ENCODE measurements around the gene CHAD.
"Not testable (repeated sequence)": the region's sequence is repeated elsewhere in the genome, so short reads cannot be mapped to it uniquely, and the experiment has no call there.

Gene CHAD

DNA sequence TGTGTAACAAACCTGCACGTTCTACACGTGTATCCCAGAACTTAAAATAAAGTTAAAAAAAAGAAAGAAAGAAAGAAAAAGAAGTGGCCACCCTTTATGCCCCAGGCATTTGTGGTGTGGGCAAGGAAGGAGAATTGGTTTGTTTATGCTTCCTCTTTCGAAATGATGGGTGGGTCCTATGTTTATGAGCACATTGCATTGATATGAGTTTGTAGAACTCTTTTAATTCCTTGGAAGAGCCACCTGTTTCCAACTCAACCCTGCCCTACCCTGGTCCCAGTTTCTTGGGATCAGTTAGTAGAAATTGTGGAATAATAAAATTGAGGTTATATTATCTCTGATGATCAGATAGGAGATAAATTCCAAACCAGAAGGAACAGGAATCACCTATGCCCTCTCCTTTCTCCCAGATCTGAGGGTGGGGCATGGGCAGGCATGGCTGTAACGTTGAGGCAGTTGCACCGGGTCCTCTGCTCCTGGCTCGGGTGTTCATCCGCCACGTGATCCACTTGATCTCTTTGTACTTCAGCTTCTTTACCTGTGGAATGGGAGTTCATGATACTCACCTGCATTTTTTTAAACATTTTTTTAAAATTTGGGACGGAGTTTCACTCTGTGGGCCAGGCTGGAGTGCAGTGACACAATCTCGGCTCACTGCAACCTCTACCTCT lies 15.9 kb downstream of the CHAD start:
- DNase-seq: no peak

DNA sequence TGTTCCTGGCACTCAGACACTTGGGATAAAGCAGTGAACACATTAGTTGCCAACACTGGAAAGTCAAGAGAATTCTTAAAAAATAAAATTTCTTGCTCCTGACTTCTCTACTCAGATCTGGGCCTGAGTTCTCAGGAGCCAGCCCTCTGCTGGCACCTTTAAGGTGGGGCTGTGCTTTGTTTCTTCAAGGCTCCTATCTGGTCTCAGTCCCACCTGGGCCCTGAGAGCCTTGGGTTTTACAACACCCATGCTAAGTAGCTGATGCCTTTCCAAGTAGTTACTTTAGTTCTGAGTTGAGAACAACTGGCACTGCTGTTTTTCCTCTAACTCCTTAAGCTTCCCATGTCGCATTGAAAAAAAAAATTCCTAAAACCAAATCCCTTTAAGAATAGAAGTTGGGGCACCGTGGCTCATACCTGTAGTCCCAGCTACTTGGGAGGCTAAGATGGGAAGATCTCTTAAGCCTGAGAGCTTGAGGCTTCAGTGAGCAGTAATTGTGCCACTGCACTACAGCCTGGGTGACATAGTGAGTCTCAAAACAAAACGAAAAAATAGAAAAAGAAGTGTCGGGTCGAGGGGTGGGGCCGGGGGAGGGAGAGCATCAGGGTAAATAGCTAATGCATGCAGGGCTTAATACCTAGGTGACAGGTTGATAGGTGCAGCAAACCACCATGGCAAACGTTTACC lies 16.6 kb downstream of the CHAD start:
- DNase-seq: no peak

DNA sequence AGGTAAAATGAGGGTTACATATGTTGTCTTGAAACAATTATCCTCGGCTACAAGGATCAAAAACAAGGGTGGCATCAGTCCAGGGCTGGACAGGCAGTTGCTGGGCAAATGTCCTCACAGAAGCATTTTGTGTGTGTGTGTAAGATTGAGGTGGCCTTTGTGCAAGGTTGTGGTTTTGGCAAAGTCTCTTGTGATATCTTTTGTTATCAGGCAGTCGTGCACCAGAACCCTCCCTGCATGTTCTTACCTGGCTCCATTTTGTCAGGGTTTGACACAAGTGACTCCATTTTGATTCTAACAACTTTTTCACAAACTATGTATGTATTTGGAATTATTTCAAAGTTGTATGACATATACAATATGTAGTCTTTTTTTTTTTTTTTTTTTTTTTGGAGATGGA lies 20.0 kb downstream of the CHAD start:
- DNase-seq: no peak

DNA sequence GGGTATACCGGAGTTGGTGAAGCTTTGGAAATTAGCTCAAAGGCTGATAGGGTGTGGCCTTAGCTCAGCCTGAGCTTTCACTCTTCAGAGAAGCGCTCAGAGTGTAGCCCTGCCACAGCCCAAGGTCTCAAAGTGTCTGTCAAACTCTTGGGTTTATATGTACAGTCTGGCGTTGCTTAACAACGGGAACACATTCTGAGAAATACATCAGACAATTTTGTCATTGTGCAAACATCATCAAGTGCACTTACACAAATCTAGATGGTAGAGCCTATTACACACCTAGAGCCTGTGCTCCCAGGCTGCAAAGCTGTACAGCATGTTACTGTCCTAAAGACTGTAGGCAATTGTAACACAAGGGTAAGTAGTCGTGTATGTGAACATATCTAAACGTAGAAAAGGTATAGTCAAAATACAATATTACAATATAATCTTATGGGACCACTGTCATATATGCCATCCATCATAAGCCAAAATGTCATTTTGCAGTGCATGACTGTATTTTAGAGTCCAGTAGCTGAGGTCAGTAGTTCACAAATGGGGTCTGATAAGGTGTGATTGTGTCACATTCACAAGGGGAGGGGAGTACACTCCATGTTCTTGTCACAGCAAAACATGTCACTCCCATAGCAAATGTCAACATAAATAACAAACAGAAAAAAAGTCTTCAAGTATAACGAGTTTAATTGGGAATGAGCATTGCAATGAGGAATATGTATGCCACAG lies 20.6 kb downstream of the CHAD start:
- no peak for DNase-seq

DNA sequence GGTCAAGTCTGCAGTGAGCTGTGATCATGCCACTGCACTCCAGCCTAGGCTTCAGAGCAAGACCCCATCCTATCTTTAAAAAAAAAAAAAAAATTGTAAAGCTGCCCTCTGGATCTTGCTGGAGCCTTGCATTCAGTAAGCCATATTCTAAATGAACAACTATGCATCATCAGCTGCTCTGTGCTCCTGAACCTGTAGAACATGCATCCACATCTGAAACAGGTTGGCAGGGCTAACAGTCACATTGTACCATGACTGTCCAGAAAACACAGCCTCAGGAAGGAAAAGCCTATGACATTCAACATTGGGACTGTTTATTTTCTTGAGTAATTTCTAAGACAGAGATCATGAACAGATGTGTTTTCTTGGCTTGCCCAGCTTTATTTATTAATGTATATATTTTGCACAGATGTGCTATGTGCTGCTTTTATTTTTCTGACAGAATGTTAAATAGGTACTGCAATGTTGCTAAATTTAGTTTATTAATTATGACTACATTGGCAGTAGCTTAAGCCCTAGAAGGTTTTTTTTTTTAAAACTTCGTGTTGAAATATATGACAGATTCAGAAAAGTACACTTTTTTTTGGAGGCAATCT lies 22.9 kb downstream of the CHAD start:
- no peak for DNase-seq

DNA sequence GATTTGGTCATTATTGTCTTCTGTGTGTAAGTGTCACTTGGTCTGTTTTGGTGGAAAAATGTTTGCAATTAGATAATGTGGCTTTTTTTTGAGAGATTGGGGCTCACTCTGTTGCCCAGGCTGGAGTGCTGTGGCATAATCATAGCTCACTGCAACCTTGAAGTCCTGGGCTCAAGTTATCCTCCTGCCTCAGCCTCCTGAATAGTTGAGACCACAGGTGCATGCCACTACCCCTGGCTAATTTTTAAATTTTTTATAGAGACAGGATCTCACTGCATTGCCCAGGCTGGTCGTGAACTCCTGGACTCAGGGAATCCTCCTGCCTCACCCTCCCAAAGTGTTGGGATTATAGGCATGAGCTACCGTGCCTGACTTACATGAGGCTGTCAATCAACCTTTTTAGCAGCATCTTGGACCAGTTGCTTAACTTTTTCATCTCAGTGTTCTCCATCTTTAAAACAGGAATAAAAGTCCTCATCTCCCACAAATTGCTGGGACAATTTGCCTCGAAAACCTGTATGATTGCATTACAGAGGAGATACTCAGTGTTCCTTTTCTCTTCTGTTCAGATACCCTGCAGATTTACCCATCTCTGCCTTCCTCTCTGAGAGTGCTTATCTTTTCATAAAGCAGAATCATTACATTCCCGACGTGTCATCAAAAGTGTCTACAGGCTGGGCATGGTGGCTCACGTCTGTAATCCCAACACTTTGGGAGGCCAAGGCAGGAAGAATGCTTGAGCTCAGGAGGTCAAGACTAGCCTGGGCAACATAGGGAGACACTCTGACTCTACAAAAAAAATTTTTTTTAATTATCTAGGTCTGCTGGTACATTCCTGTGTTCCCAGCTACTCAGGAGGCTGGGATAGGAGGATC lies 23.6 kb downstream of the CHAD start:
- DNase-seq: no peak

DNA sequence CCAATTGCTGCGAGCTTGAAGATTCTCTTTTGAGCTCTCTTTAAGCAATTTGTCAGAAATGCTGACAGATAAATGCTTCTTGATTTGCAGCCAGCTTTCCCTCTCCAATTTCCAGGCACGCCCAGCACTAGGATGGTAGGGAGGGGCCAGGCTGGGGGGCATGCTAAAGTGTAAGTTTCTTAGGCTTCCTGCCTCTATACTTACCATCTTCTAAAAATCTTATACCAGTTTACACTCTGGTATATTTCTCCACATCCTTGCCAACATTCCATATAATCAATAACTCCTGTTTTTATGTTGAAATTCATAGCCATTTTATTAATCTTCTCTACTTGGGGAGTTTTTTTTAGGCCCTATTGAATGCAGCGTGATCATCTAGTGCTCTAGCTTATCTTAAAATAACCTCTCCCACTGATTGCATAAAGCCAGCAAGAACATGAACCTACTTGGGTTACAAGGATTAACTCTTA lies 25.1 kb downstream of the CHAD start:
- no peak for DNase-seq

DNA sequence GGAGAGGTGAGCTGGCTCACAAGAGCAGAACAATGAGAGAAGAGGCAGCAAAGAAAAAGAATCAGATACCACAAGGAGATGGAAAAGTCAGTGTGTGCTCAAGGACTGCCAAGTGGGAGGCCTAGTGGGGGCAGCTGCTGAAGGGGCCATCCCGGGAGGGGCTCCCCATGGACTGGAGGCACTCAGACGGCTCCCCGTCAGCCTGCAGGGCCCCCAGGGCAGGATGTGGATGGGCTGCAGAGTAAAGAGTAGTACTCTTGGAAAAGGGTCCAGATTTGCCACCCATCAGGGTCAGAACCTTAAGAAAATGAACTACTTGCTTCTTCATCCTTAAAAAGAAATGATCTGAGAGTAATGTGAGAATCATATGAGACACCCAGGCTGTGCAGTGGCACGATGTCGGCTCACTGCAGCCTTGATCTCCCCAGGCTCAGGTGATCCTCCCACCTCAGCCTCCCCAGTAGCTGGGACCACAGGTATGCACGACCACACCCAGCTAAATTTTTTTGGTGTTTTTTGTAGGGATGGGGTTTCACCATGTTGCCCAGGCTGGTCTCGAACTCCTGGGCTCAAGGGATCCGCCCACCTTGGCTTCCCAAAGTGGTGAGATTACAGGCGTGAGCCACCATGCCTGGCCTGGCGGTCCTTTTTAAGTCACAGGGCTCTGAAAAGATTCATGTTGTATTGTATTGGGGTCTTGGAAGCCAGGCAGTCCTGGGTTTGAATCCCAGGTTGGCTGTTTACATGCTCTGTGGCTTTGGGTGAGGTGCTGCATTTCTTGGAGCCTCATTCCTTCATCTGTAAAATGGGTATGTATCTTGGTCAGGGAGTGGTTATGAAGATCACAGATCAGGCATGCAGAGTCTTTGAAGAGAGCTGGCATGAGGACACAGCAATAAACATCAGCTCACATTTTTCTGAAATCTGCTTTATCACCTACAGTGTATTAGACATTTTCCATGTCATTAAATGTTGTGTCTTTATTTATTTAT lies 27.5 kb downstream of the CHAD start:
- DNase-seq: no peak

DNA sequence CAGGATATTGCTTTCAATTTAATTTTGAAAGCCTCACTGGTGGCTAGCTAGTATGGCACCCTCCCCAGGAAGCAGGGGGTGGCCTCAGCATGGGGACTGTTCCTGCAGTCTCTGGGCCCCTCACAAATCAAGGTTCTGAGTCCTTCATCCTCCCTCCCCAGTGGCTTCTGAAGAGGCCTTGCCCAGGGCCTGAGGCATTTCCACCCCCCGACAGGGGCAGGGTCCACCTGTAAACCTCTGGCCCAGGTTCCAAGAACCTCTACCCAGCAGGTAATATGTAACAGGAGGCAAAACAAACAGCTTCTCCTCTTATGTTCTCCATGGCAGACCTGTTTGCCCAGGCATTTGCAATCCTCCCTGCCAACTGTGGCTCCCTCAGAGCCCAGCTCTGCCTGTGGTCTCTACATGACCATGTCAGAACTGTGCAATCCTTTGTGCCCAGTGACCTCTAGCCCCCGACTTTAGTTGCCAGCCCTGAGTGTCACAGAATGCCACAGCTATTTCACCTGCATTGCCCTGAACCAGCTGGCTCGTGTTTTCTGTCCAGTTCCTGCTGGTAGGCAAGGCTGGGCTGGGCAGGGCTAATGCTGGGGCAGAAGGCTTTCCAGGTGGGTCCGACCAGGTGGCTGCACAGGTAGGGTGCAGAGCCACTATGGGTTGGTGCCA lies 28.4 kb downstream of the CHAD start:
- no peak for DNase-seq

DNA sequence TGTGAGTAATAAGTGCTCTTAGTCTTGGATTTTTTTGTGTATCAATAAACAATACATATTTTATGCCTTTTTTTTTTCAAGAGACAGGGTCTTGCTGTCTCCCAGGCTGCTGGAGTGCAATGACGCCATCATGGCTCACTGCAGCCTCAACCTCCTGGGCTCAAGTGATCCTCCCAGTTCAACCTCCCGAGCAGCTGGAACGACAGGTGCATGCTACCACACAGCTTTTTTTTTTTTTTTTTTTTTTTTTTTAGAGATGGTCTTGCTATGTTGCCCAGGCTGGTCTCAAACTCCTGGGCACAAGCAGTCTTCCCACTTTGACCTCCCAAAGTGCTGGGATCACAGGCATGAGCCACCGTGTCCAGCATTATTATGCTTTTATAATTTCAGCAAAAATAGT lies 29.7 kb downstream of the CHAD start:
- no peak for DNase-seq

DNA sequence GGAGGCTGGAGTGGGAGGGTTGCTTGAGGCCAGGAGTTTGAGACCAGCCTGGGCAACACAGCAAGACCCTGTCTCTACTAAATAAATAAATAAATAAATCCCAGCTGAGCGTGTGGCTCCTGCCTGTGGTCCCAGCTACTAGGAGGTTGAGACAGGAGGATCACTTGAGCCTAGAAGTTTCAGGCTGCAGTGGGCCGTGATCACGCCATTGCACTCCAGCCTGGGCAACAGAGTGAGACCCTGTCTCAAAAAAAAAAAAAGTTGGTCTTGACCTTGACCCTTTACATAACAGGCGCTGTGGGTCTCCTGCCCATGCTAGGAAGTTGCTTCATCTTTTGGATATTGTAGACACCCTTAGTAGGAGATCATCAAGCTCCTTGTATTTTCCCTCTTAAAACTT lies 31.3 kb downstream of the CHAD start:
- DNase-seq: no peak

DNA sequence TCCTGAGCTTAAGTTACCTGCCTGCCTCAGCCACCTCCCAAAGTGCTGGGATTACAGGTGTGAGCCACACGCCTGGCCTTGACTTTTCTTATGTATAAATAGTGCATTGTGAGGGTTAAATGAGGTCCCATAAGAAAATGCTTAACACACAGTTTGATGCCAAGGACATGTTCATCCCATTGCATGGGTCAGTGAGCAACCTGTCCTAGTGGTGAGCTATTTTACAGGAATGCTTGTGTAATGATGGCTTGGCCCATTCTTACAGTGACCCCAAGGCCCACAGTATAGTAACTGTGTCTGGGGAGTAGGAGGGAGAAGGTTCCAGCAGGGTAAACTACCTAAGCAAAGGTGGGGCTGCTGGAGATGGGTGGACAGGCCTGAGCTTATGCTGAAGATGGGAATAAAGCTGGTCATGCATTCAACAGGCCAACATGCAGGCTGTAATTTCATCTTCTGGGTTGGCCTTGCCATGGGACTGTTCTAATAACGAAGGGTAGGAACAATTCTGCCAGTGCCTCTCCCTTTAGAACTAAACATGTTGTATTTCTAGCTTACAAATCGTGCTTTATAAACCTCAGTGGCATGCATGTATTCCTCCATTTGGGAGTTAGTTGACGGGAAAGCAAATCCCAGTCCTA lies 36.4 kb downstream of the CHAD start:
- DNase-seq: no peak

DNA sequence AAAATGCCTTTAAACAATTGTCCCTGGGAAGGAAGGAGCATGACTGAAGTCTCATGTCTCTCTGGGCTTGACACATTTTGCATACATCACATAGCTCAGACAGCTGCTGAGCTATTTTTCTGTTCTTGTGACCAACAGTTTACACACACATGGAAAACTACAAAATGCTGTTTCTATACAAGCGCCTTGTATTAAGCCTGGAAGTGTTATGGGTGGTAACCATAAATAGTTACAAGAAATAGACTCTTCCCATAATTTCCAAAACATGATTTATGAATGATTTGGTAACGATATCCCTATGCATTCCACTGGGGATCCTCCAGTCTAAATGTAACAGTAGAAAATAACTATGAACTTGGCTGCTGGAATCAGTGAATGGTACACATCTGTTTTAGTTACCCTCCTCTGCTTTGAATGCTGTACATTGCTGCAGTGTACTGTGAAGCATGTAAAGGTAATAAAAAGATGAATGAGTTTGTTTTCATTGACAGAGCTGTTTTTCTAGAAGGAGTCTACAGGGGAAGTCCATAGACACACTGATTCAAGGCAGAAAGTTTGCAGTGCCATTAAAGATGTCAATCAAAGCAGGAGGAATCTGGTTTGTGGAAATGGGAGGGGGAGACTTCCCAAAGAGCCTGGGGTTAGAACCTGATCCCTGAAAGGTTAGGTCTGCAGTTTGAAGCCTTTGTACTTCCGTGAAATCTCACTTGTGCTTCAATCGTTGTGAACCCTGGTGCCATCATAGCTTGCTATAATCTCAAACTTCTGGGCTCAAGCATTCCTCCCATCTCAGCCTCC lies 37.7 kb downstream of the CHAD start:
- DNase-seq: no peak

DNA sequence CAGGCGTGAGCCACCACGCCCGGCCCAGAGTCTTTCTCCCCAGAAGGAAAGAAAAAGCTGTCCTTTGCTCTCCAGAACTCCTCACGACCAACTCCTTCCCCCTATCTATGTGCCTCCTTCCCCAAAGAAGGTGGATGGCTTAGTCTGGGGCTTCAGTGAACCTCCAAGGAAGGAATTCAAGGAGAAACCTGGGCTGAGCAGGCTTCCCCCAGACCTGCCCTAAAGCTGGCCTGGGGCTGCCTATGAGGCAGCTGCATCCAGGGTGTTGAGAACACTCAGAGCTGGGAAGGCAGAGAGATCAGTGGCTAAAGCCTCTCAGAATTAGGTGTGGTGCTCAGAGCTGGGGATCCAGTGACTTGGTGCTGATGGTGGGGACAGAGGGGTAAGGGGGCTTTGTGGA lies 38.9 kb downstream of the CHAD start:
- no peak for DNase-seq

DNA sequence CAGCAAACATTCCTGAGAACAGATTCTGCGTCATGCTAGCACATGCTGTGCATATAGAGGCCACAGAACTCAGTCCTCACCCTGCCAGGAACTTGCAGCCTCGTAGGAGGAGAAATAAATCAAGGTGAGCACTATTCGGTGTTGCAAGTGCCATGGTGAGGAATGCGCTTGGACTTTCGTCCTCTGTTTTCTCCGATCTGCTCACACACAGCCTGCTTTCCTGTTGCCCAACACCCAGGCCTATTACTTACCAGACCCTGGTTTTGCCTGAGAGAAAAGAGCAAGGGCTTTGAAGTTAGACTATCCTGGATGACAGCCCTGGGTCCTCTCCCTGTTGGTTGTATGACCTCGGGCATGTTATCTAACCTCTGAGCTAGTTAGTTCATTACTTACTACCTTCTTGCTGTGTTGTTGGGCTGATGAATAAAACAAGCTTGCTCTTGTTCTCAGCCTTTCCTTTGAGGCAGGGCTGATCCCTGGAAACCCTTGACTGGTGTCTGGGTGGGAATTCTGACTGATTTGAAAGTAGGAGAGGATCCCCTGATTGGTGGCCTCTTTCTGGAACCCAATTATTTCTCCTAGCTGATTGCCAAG lies 39.8 kb downstream of the CHAD start:
- no peak for DNase-seq

DNA sequence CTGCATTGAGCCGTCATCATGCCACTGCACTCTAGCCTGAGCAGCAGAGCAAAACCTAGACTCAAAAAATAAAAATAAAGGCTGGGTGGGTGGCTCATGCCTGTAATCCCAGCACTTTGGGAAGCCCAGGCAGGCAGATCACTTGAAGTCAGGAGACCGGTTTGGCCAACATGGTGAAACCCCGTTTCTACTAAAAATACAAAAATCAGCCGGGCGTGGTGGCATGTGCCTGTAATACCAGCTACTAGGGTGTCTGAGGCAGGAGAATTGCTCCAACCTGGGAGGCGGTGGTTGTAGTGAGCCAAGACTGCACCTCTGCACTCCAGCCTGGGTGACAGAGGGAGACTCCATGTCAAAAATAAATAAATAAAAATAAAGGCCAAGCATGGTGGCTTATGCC lies 40.6 kb downstream of the CHAD start:
- not testable (repeated sequence) for DNase-seq

DNA sequence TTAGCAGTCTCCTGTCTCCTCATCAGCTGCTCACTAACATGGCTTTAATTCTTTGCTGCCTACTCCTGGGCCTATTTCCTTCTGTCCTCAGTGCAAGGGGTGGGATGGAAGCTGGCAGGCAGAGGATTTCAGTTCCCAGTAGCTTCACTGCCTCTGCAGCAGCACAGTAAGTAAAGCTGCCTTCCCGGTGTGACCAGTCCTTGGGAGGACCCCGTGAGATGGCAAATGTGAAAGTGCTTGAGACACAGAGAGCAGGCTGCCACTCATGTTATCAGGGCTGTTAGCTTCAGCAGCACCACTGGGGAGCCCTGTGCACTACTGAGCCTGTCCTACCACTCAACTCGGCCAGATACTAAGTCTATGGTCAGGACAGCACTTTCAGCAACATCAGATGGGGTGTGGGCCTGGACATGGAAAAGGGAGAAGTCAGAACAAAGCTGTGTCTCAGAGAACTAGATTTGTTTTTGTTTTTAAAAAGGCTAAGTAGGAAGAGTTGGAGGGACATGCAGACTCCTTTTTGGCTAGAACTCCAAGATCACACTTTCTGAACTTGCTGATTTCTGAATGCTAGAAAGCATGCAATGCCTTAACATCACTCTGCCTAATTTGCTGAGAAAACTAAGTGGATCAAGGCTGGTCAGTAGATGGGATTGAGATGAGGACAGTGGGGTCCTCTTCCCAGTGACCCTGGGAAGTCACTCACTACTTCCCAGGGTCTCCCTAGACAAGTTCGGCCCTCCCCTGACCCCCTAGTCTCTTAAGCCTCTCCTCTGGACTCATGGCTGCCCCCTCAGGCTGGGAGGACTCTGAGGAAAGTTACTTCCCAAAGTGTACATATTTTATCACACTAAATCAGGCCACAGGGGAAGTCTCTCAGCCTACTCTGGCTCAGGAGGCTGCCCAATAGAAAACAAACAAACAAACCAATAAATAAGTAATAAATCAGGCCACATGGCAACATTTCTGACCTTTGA lies 41.6 kb downstream of the CHAD start:
- peak; percentile 17 for DNase-seq

DNA sequence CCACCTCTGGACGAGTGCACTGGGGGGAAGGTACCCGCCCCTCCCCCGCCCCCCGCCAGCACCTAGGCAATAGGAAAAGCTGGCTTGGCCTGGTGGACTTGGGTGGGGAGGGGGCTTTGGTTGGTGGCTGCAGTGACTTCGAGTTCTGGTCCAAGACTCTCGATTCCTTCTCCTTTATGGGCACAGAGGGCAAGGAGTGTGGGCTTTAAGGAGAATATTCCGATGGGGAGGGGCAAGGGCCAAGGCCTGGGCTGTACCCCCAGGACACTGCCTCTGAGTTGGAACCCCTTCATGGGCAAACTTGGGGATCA lies 42.3 kb downstream of the CHAD start:
- no peak for DNase-seq

Measured in CD4-positive, alpha-beta T cell treated with Interleukin-21 for 1 hour (primary cell).